HEK293T (cell line): ENCODE measurements around the gene EGLN3.

ENCODE experiments used
- CTCF ChIA-PET: fragments of 350-600 bp; formaldehyde crosslinking; extraction: SDS; loops from one replicate; lab custom pipeline; 2021; ENCODE audit warnings: antibody characterized with exemption, inconsistent platforms; lab: Yijun Ruan, JAX
- POLR2A ChIA-PET: fragments of 350-600 bp; formaldehyde crosslinking; extraction: SDS; loops from one replicate; lab custom pipeline; 2020; ENCODE audit warnings: antibody characterized with exemption, inconsistent platforms; lab: Yijun Ruan, JAX
- DNase-seq: peaks from one replicate; pipeline ENCODE4 v3.0.0; 2012; ENCODE audit warnings: mixed read lengths; ENCODE audit errors: extremely low spot score
- ARNT ChIP-seq: fragments of 450-650 bp; IDR thresholded peaks from 2 replicates; pipeline ENCODE4 v1.6.1; 2017; ENCODE audit warnings: mild to moderate bottlenecking
- BHLHE40 ChIP-seq: fragments of 450-650 bp; IDR thresholded peaks from 2 replicates; pipeline ENCODE4 v1.6.1; 2016; ENCODE audit warnings: mild to moderate bottlenecking, moderate library complexity, borderline replicate concordance
- CTBP1 ChIP-seq: fragments of 450-650 bp; IDR thresholded peaks from 2 replicates; pipeline ENCODE4 v1.6.1; 2016; ENCODE audit warnings: borderline replicate concordance
- ELF4 ChIP-seq: fragments of 450-650 bp; IDR thresholded peaks from 2 replicates; pipeline ENCODE4 v1.6.1; 2017; ENCODE audit warnings: antibody characterized with exemption
- FOXA1 ChIP-seq: fragments of 450-650 bp; IDR thresholded peaks from 2 replicates; pipeline ENCODE4 v1.6.1; 2016; ENCODE audit warnings: mild to moderate bottlenecking
- FOXK2 ChIP-seq: fragments of 450-650 bp; IDR thresholded peaks from 2 replicates; pipeline ENCODE4 v1.6.1; 2016; ENCODE audit warnings: mild to moderate bottlenecking
- FOXM1 ChIP-seq: fragments of 450-650 bp; IDR thresholded peaks from 2 replicates; pipeline ENCODE4 v1.6.1; 2017; ENCODE audit warnings: mild to moderate bottlenecking, borderline replicate concordance
- HDGF ChIP-seq: fragments of 450-650 bp; IDR thresholded peaks from 2 replicates; pipeline ENCODE4 v1.6.1; 2017; ENCODE audit warnings: antibody characterized with exemption, borderline replicate concordance
- L3MBTL2 ChIP-seq: fragments of 450-650 bp; conservative IDR thresholded peaks from 2 replicates; pipeline ENCODE4 v1.6.1; 2016; ENCODE audit warnings: mild to moderate bottlenecking
- LEF1 ChIP-seq: fragments of 450-650 bp; IDR thresholded peaks from 2 replicates; pipeline ENCODE4 v1.6.1; 2017; ENCODE audit warnings: mild to moderate bottlenecking, borderline replicate concordance
- NFRKB ChIP-seq: fragments of 450-650 bp; IDR thresholded peaks from 2 replicates; pipeline ENCODE4 v1.6.1; 2016; ENCODE audit warnings: mild to moderate bottlenecking, moderate library complexity
- PKNOX1 ChIP-seq: fragments of 450-650 bp; IDR thresholded peaks from 2 replicates; pipeline ENCODE4 v1.6.1; 2016
- SP1 ChIP-seq: fragments of 450-650 bp; IDR thresholded peaks from 2 replicates; pipeline ENCODE4 v1.6.1; 2017
- SUZ12 ChIP-seq: fragments of 450-650 bp; IDR thresholded peaks from 2 replicates; pipeline ENCODE4 v1.6.1; 2016; ENCODE audit warnings: mild to moderate bottlenecking
- TARDBP ChIP-seq: fragments of 450-650 bp; IDR thresholded peaks from 2 replicates; pipeline ENCODE4 v1.6.1; 2016
- ZNF384 ChIP-seq: fragments of 450-650 bp; IDR thresholded peaks from 2 replicates; pipeline ENCODE4 v1.6.1; 2016

Gene EGLN3

GRCh38 chr14:33902363-33902762 is 48.5 kb downstream of the EGLN3 start:
- POLR2A ChIA-PET = interaction anchor here (0.7 kb wide), 1 partner anchor 38 kb away, joined by 3 read pairs; no protein-coding TSS in a partner anchor
- TF ChIP-seq SUZ12 = no peak
- no peak for TF ChIP-seq FOXK2
- TF ChIP-seq CTBP1 = no peak
- TF ChIP-seq TARDBP = no peak
- TF ChIP-seq FOXM1 = no peak
- TF ChIP-seq PKNOX1 = no peak
- TF ChIP-seq HDGF = no peak
- no peak for TF ChIP-seq NFRKB
- TF ChIP-seq ELF4 = no peak
- no peak for TF ChIP-seq ZNF384
- TF ChIP-seq BHLHE40 = no peak
- TF ChIP-seq SP1 = no peak
- TF ChIP-seq LEF1 = no peak
- no peak for TF ChIP-seq ARNT
- TF ChIP-seq L3MBTL2 = no peak
- TF ChIP-seq FOXA1 = no peak
- DNase-seq = no peak
- CTCF ChIA-PET = no interaction called here

- CTCF ChIA-PET = no interaction called here
- POLR2A ChIA-PET = interaction anchor here (0.7 kb wide), 1 partner anchor 39 kb away, joined by 3 read pairs; no protein-coding TSS in a partner anchor
- no peak for TF ChIP-seq SP1
- no peak for TF ChIP-seq BHLHE40
- no peak for TF ChIP-seq FOXM1
- no peak for TF ChIP-seq SUZ12
- TF ChIP-seq ZNF384 = no peak
- TF ChIP-seq L3MBTL2 = no peak
- TF ChIP-seq LEF1 = no peak
- no peak for TF ChIP-seq FOXK2
- no peak for DNase-seq
Measured at GRCh38 chr14:33901426-33902155, 49.3 kb downstream of the EGLN3 start.

- POLR2A ChIA-PET = no interaction called here
- CTCF ChIA-PET = no interaction called here
- TF ChIP-seq FOXA1 (no peak), ARNT (no peak), ELF4 (no peak), SP1 (no peak), FOXK2 (no peak), FOXM1 (no peak), L3MBTL2 (no peak), CTBP1 (no peak), SUZ12 (no peak)
- no peak for DNase-seq
Measured at GRCh38 chr14:33900706-33901105, 50.2 kb downstream of the EGLN3 start.

- TF ChIP-seq SP1 (no peak), FOXM1 (no peak), FOXA1 (no peak), SUZ12 (no peak), NFRKB (no peak), ZNF384 (no peak), PKNOX1 (no peak)
- POLR2A ChIA-PET = no interaction called here
- CTCF ChIA-PET = no interaction called here
- DNase-seq = no peak
Measured at GRCh38 chr14:33899723-33900341, 51.0 kb downstream of the EGLN3 start.

- DNase-seq = no peak
- no peak for TF ChIP-seq CTBP1
- TF ChIP-seq NFRKB = no peak
- no peak for TF ChIP-seq FOXA1
- no peak for TF ChIP-seq HDGF
- no peak for TF ChIP-seq L3MBTL2
- TF ChIP-seq ELF4 = no peak
- no peak for TF ChIP-seq BHLHE40
- no peak for TF ChIP-seq SUZ12
- no peak for TF ChIP-seq ARNT
- no peak for TF ChIP-seq FOXK2
- no peak for TF ChIP-seq LEF1
- TF ChIP-seq SP1 = no peak
- no peak for TF ChIP-seq PKNOX1
- no peak for TF ChIP-seq FOXM1
- TF ChIP-seq ZNF384 = no peak
- no peak for TF ChIP-seq TARDBP
- ChIA-PET POLR2A (no interaction called here), CTCF (no interaction called here)
Measured at GRCh38 chr14:33897878-33898535, 52.9 kb downstream of the EGLN3 start.

GRCh38 chr14:33897382-33897781 is 53.5 kb downstream of the EGLN3 start:
- DNase-seq = no peak
- CTCF ChIA-PET = no interaction called here
- POLR2A ChIA-PET = no interaction called here
- no peak for TF ChIP-seq HDGF
- TF ChIP-seq ARNT = no peak
- TF ChIP-seq FOXK2 = no peak
- no peak for TF ChIP-seq LEF1
- no peak for TF ChIP-seq FOXM1
- TF ChIP-seq ELF4 = no peak
- no peak for TF ChIP-seq L3MBTL2
